ENCODE data around the gene CENPB.

Gene CENPB

GRCh38 chr20:3777716-3778629, 8.6 kb downstream of the CENPB start:
- in situ Hi-C loops (cut with HindIII; ENCODE audit: low pct_ligation_motif_present, low pct_unique_long_range_greater_than_20kb, low sequenced_read_pairs), result no loop called here
- DNase-seq, result no peak

- no peak for DNase-seq
- in situ Hi-C loops (cut with HindIII; ENCODE audit: low pct_ligation_motif_present, low pct_unique_long_range_greater_than_20kb, low sequenced_read_pairs), result no loop called here
Observed at GRCh38 chr20:3777381-3777715, 9.2 kb downstream of the CENPB start.

- in situ Hi-C loops (cut with HindIII; ENCODE audit: low pct_ligation_motif_present, low pct_unique_long_range_greater_than_20kb, low sequenced_read_pairs), result no loop called here
- DNase-seq, result no peak
Observed at GRCh38 chr20:3775457-3776108, 11.0 kb downstream of the CENPB start.

- in situ Hi-C loops (cut with HindIII; ENCODE audit: low pct_ligation_motif_present, low pct_unique_long_range_greater_than_20kb, low sequenced_read_pairs), result no loop called here
- no peak for DNase-seq
Observed at GRCh38 chr20:3771552-3772058, 14.9 kb downstream of the CENPB start.

GRCh38 chr20:3768342-3769130, 18.0 kb downstream of the CENPB start:
- in situ Hi-C loops (cut with HindIII; ENCODE audit: low pct_ligation_motif_present, low pct_unique_long_range_greater_than_20kb, low sequenced_read_pairs), result no loop called here

GRCh38 chr20:3767427-3768341, 18.9 kb downstream of the CENPB start, which contains the start of gene ADISSP:
ADISSP (minus strand) TSS chr20:3767753; CDS start chr20:3760100, 7,653 bp downstream.
- peak; percentile 96 for DNase-seq
- in situ Hi-C loops (cut with HindIII; ENCODE audit: low pct_ligation_motif_present, low pct_unique_long_range_greater_than_20kb, low sequenced_read_pairs), result no loop called here

More at GRCh38 chr20:3768342-3769130, 18.0 kb downstream of the CENPB start:
- peak; percentile 80 for DNase-seq

- peak; percentile 11 for DNase-seq
- in situ Hi-C loops (cut with HindIII; ENCODE audit: low pct_ligation_motif_present, low pct_unique_long_range_greater_than_20kb, low sequenced_read_pairs), result no loop called here
Observed at GRCh38 chr20:3767110-3767426, 19.5 kb downstream of the CENPB start.

GRCh38 chr20:3766422-3767109, 20.0 kb downstream of the CENPB start:
- in situ Hi-C loops (cut with HindIII; ENCODE audit: low pct_ligation_motif_present, low pct_unique_long_range_greater_than_20kb, low sequenced_read_pairs), result no loop called here
- no peak for DNase-seq

GRCh38 chr20:3765171-3765882, 21.2 kb downstream of the CENPB start:
- DNase-seq, result no peak
- in situ Hi-C loops (cut with HindIII; ENCODE audit: low pct_ligation_motif_present, low pct_unique_long_range_greater_than_20kb, low sequenced_read_pairs), result no loop called here

GRCh38 chr20:3764659-3765058, 21.9 kb downstream of the CENPB start:
- in situ Hi-C loops (cut with HindIII; ENCODE audit: low pct_ligation_motif_present, low pct_unique_long_range_greater_than_20kb, low sequenced_read_pairs), result no loop called here

GRCh38 chr20:3763671-3764601, 22.6 kb downstream of the CENPB start:
- in situ Hi-C loops (cut with HindIII; ENCODE audit: low pct_ligation_motif_present, low pct_unique_long_range_greater_than_20kb, low sequenced_read_pairs), result no loop called here
- no peak for DNase-seq

More at GRCh38 chr20:3764659-3765058, 21.9 kb downstream of the CENPB start:
- DNase-seq, result no peak

GRCh38 chr20:3760655-3761348, 25.7 kb downstream of the CENPB start:
- in situ Hi-C loops (cut with HindIII; ENCODE audit: low pct_ligation_motif_present, low pct_unique_long_range_greater_than_20kb, low sequenced_read_pairs), result no loop called here

GRCh38 chr20:3759884-3760283, 26.7 kb downstream of the CENPB start:
- in situ Hi-C loops (cut with HindIII; ENCODE audit: low pct_ligation_motif_present, low pct_unique_long_range_greater_than_20kb, low sequenced_read_pairs), result no loop called here
- DNase-seq, result no peak

More at GRCh38 chr20:3760655-3761348, 25.7 kb downstream of the CENPB start:
- peak; percentile 39 for DNase-seq

GRCh38 chr20:3759316-3759823, 27.2 kb downstream of the CENPB start:
- in situ Hi-C loops (cut with HindIII; ENCODE audit: low pct_ligation_motif_present, low pct_unique_long_range_greater_than_20kb, low sequenced_read_pairs), result no loop called here
- DNase-seq, result no peak

GRCh38 chr20:3758566-3758965, 28.0 kb downstream of the CENPB start:
- in situ Hi-C loops (cut with HindIII; ENCODE audit: low pct_ligation_motif_present, low pct_unique_long_range_greater_than_20kb, low sequenced_read_pairs), result no loop called here
- no peak for DNase-seq

Measured in ACHN (cell line).